ENCODE measurements around the gene SNX27. TPM values are rescaled to one million over a fixed set of nuclear protein-coding genes. Genes with fewer than 3 reads are reported as not detected.

The SNX27 gene
- total RNA-seq, 6 donors from 2014 or later: 35.0 to 62.9 (median 51.9) TPM

- peak; percentile 42 to 91 for ATAC-seq (ENCODE audit: low FRiP score in 2 of 2)
- no peaks in the 10 kb centered on the region for H3K9me3 ChIP-seq
- 5% methylated on average over 21 to 24 of the region's 44 CpGs for WGBS, 2 donors
- H3K36me3 ChIP-seq: no peaks in the 10 kb centered on the region
- peak within 1 kb of the TSS; percentile 12 to 59 (median 52) for H3K4me3 ChIP-seq
- peak within 1 kb of the TSS; percentile 62 to 70 (median 64) for H3K27ac ChIP-seq
- TF ChIP-seq CTCF (IDR thresholded peaks at IDR 0.05): no peak
- TF ChIP-seq POLR2AphosphoS5 (IDR thresholded peaks at IDR 0.05): no peak
- TF ChIP-seq EP300 (IDR thresholded peaks at IDR 0.05): no peak
- no peak for TF ChIP-seq POLR2A (IDR thresholded peaks at IDR 0.05)
- peak; percentile 31 to 90 for DNase-seq
- peaks cover 0 to 9% (median 4%) of the 10 kb centered on the region in 4 donors for H3K27me3 ChIP-seq
- peaks cover 21 to 45% (median 27%) of the 10 kb centered on the region in 4 donors for H3K4me1 ChIP-seq
These were observed 109.3 kb downstream of the SNX27 start, which contains the start of gene RIIAD1 for GRCh38 chr1:151720974-151721787. Gene RIIAD1, plus strand, starts transcription at chr1:151721522. Its CDS starts 15 bp downstream, at chr1:151721537.

GRCh38 chr1:151721788-151722510, 110.1 kb downstream of the SNX27 start:
- TF ChIP-seq POLR2AphosphoS5 (IDR thresholded peaks at IDR 0.05) (no peak), EP300 (IDR thresholded peaks at IDR 0.05) (no peak), POLR2A (IDR thresholded peaks at IDR 0.05) (no peak), CTCF (IDR thresholded peaks at IDR 0.05) (no peak)
- ATAC-seq (ENCODE audit: low FRiP score in 2 of 2): no peak
- WGBS, 2 donors: 20 to 28% methylated on average over 17 of the region's 17 CpGs

GRCh38 chr1:151723726-151724370, 112.0 kb downstream of the SNX27 start:
- H3K36me3 ChIP-seq: no peaks in the 10 kb centered on the region
- 44 to 62% methylated on average over 3 of the region's 3 CpGs for WGBS, 2 donors
- no peaks in the 10 kb centered on the region for H3K27me3 ChIP-seq
- peaks cover 17 to 23% (median 18%) of the 10 kb centered on the region in 4 donors for H3K4me1 ChIP-seq
- no peak for TF ChIP-seq EP300 (IDR thresholded peaks at IDR 0.05)
- no peak for TF ChIP-seq POLR2A (IDR thresholded peaks at IDR 0.05)
- no peak for TF ChIP-seq CTCF (IDR thresholded peaks at IDR 0.05)
- no peak for TF ChIP-seq POLR2AphosphoS5 (IDR thresholded peaks at IDR 0.05)
- no peak for ATAC-seq (ENCODE audit: low FRiP score in 2 of 2)
- DNase-seq: no peak
- H3K27ac ChIP-seq: no peak overlapping the region
- H3K4me3 ChIP-seq: no peak overlapping the region
- no peaks in the 10 kb centered on the region for H3K9me3 ChIP-seq

More at GRCh38 chr1:151721788-151722510, 110.1 kb downstream of the SNX27 start:
- DNase-seq: no peak
- no peaks in the 10 kb centered on the region for H3K36me3 ChIP-seq
- H3K27me3 ChIP-seq: peaks cover 0 to under 1% (median 0%) of the 10 kb centered on the region in 4 donors
- peak overlapping the region in 1 of 4 donors; percentile 64 for H3K27ac ChIP-seq
- no peaks in the 10 kb centered on the region for H3K9me3 ChIP-seq
- H3K4me3 ChIP-seq: peak overlapping the region; percentile 12 to 59 (median 52)
- peaks cover 18 to 38% (median 22%) of the 10 kb centered on the region in 4 donors for H3K4me1 ChIP-seq

- no peaks in the 10 kb centered on the region for H3K9me3 ChIP-seq
- ATAC-seq (ENCODE audit: low FRiP score in 2 of 2) (peak in 1 of 2 donors; percentile 76), DNase-seq (no peak)
- TF ChIP-seq CTCF (IDR thresholded peaks at IDR 0.05): no peak
- no peak for TF ChIP-seq POLR2AphosphoS5 (IDR thresholded peaks at IDR 0.05)
- no peak for TF ChIP-seq POLR2A (IDR thresholded peaks at IDR 0.05)
- no peak for TF ChIP-seq EP300 (IDR thresholded peaks at IDR 0.05)
- no peak overlapping the region for H3K4me3 ChIP-seq
- no peaks in the 10 kb centered on the region for H3K4me1 ChIP-seq
- 41 to 58% methylated on average over 18 to 19 of the region's 19 CpGs for WGBS, 2 donors
- no peak overlapping the region for H3K27ac ChIP-seq
- no peaks in the 10 kb centered on the region for H3K27me3 ChIP-seq
- H3K36me3 ChIP-seq: no peaks in the 10 kb centered on the region
These were observed 116.6 kb downstream of the SNX27 start for GRCh38 chr1:151728151-151729054.
